A549 (cell line): ENCODE measurements around the gene KCNN4. TPM values are rescaled to one million over a fixed set of nuclear protein-coding genes. Genes with fewer than 3 reads are reported as not detected.
"Not testable (repeated sequence)": the region's sequence is repeated elsewhere in the genome, so short reads cannot be mapped to it uniquely, and the experiment has no call there.

Experiments used
- ATAC-seq, 2 experiments: fragments of 200-7000 bp in 1 of 2; fragments of >200 bp in 1 of 2; cut with Nextera tagmentation in 1 of 2; cut with Tn5 transposase in 1 of 2; 3 replicates each; pipeline versions ENCODE4 v1.8.0 to v1.9.1; 2018 to 2020; ENCODE audit warnings: mild to moderate bottlenecking in 1 of 2, moderate library complexity in 1 of 2
- CTCF ChIA-PET: fragments of 300-600 bp; sonication (Branson Sonifier 250); formaldehyde crosslinking; extraction: SDS; loops from one replicate; lab custom pipeline; 2021; ENCODE audit warnings: antibody characterized with exemption, inconsistent platforms; lab: Yijun Ruan, JAX
- POLR2A ChIA-PET: fragments of 350-600 bp; formaldehyde crosslinking; extraction: SDS; loops from one replicate; lab custom pipeline; 2021; ENCODE audit warnings: antibody characterized with exemption, inconsistent platforms; lab: Yijun Ruan, JAX
- DNase-seq, 2 experiments: peaks; one replicate each; pipeline versions ENCODE4 v3.0.0 to v3.0.0-alpha.2; 2011 to 2016; ENCODE audit warnings: low read depth in 1 of 2, low spot score in 1 of 2
- FAIRE-seq: peaks from 2 replicates; lab custom pipeline; 2011; peaks lifted over from hg19 to GRCh38; lab: Jason Lieb, UNC
- H3K27ac ChIP-seq, 2 experiments: fragments of >200 bp; sonication (Bioruptor Twin); formaldehyde crosslinking; 3 replicates each; pipeline ENCODE4 v1.5.1; 2016 to 2017
- H3K4me1 ChIP-seq: fragments of >200 bp; sonication (Bioruptor Twin); formaldehyde crosslinking; 3 replicates; pipeline ENCODE4 v1.6.1; 2016
- H3K4me2 ChIP-seq: fragments of >200 bp; sonication (Bioruptor Twin); formaldehyde crosslinking; 3 replicates; pipeline ENCODE4 v1.6.1; 2016
- H3K4me3 ChIP-seq: fragments of >200 bp; sonication (Bioruptor Twin); formaldehyde crosslinking; 3 replicates; pipeline ENCODE4 v1.5.1; 2016
- H3K9me3 ChIP-seq: fragments of >200 bp; sonication (Bioruptor Twin); formaldehyde crosslinking; 3 replicates; pipeline ENCODE4 v1.6.1; 2016
- CBX2 ChIP-seq: fragments of 200-600 bp; sonication (generic); IDR thresholded peaks from 2 replicates; pipeline ENCODE4 v1.6.1; 2016; ENCODE audit warnings: low read depth, mild to moderate bottlenecking, borderline replicate concordance
- CBX8 ChIP-seq: fragments of 200-600 bp; sonication (generic); IDR thresholded peaks from 2 replicates; pipeline ENCODE4 v1.6.1; 2016
- CHD2 ChIP-seq: fragments of 150-350 bp; IDR thresholded peaks from 2 replicates; pipeline ENCODE4 v1.6.1; 2014; ENCODE audit warnings: low read length; ENCODE audit not compliant: partially characterized antibody
- EP300 ChIP-seq, 2 experiments: fragments of >200 bp; sonication (Bioruptor Twin); formaldehyde crosslinking; IDR thresholded peaks; 2 replicates in 1 of 2; 3 replicates in 1 of 2; pipeline ENCODE4 v1.6.1; 2016 to 2017
- FOSB ChIP-seq: fragments of 250-450 bp; sonication (Bioruptor Pico); IDR thresholded peaks from 2 replicates; pipeline ENCODE4 v1.5.0; 2020; ENCODE audit warnings: mild to moderate bottlenecking, moderate library complexity
- FOXS1 ChIP-seq: fragments of 250-450 bp; sonication (Bioruptor Pico); IDR thresholded peaks from 2 replicates; pipeline ENCODE4 v1.5.0; 2020; ENCODE audit warnings: mild to moderate bottlenecking, moderate library complexity
- GATA3 ChIP-seq: IDR thresholded peaks from 2 replicates; pipeline ENCODE4 v1.6.1; 2012; ENCODE audit warnings: borderline replicate concordance
- HEYL ChIP-seq: fragments of 250-450 bp; sonication (Bioruptor Pico); IDR thresholded peaks from 2 replicates; pipeline ENCODE4 v1.8.0; 2021; ENCODE audit warnings: mild to moderate bottlenecking, moderate library complexity
- KDM1A ChIP-seq: fragments of 200-600 bp; sonication (generic); IDR thresholded peaks from 2 replicates; pipeline ENCODE4 v1.6.1; 2016; ENCODE audit warnings: low read depth, mild to moderate bottlenecking
- PHF8 ChIP-seq: fragments of 200-600 bp; sonication (generic); IDR thresholded peaks from 2 replicates; pipeline ENCODE4 v1.6.1; 2016; ENCODE audit warnings: low read depth, mild to moderate bottlenecking, antibody characterized with exemption, moderate library complexity, borderline replicate concordance
- RFX5 ChIP-seq: fragments of 450-650 bp; IDR thresholded peaks from 2 replicates; pipeline ENCODE4 v1.7.1; 2014; ENCODE audit warnings: antibody characterized with exemption, mild to moderate bottlenecking, moderate library complexity
- SREBF2 ChIP-seq: fragments of 450-650 bp; IDR thresholded peaks from 2 replicates; pipeline ENCODE4 v1.6.1; 2014; ENCODE audit warnings: mild to moderate bottlenecking, moderate library complexity
- TP53 ChIP-seq: fragments of 250-450 bp; sonication (Bioruptor Pico); IDR thresholded peaks from 2 replicates; pipeline ENCODE4 v1.5.0; 2021; ENCODE audit warnings: mild to moderate bottlenecking, moderate library complexity
- ZSCAN20 ChIP-seq: fragments of 250-450 bp; sonication (Bioruptor Pico); IDR thresholded peaks from 2 replicates; pipeline ENCODE4 v1.8.0; 2022; ENCODE audit warnings: mild to moderate bottlenecking, moderate library complexity
- WGBS: methylation state at CpG from one replicate; pipeline ENCODE4 v1.1.6; 2017; ENCODE audit errors: missing lambda C conversion rate; 5-methylcytosine and 5-hydroxymethylcytosine counted together
- polyA plus RNA-seq, 4 experiments: library from polyadenylated mRNA; depleted of rRNA in 3 of 4; stranded (reverse); fragments of >200 nt; fragmentation: RNase III in 1 of 4; extraction: RNeasy Plus Mini Kit Qiagen cat#74134 plus additional on column Dnase treatment in 1 of 4; gene quantifications; 2 replicates in 3 of 4; 3 replicates in 1 of 4; pipeline ENCODE4 v1.2.3, GENCODE V29; 2011 to 2017
- TF ChIP-seq, protein P1 (sequence below): fragments of 200-600 bp; sonication (generic); IDR thresholded peaks from 2 replicates; pipeline ENCODE4 v1.6.1; 2016; ENCODE audit warnings: antibody characterized with exemption, mild to moderate bottlenecking, moderate library complexity
- TF ChIP-seq, protein P2 (sequence below): fragments of 150-350 bp; IDR thresholded peaks from 2 replicates; pipeline ENCODE4 v1.6.1; 2014; ENCODE audit warnings: low read depth, mild to moderate bottlenecking, low read length
- TF ChIP-seq, protein P3 (sequence below): fragments of >200 bp; sonication (Bioruptor Twin); formaldehyde crosslinking; IDR thresholded peaks from 2 replicates; pipeline ENCODE4 v1.6.1; 2016

KCNN4 gene
- polyA plus RNA-seq, 2 of the 4 experiments (the other 2 are of a cell fraction): 15.7 to 21.0 TPM

DNA sequence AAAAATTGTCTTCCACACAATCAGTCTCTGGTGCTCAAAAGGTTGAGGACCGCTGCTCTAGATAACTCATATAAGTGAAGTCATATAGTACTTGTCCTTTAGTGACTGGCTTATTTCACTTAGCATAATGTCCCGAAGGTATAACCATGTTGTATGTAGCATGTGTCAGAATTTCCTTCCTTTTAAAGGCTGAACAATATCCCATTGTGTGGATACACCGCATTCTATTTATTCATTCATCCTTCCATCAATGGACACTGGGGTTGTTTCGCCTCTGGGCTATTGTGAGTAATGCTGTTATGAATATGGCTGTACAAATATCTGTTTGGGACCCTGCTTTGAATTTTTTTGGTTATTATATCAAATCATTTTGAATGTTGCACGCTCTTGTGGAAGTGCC lies 26.1 kb upstream of the KCNN4 start:
- ChIA-PET CTCF (interaction anchor here (1.1 to 1.7 kb wide), 3 partner anchors 14 to 61 kb away, joined by 3 to 9 read pairs (median 4); no protein-coding TSS in a partner anchor), POLR2A (no interaction called here)
- no peak for ATAC-seq
- Histone ChIP-seq H3K4me2 (no peak overlapping the region), H3K4me3 (no peak overlapping the region), H3K27ac (no peak overlapping the region), H3K9me3 (peaks cover 4% of the 10 kb centered on the region; the same call in 1 of the 3 replicates), H3K4me1 (no peaks in the 10 kb centered on the region)
- TF ChIP-seq SREBF2: no peak
- no peak for TF ChIP-seq PHF8
- TF ChIP-seq, protein P1, sequence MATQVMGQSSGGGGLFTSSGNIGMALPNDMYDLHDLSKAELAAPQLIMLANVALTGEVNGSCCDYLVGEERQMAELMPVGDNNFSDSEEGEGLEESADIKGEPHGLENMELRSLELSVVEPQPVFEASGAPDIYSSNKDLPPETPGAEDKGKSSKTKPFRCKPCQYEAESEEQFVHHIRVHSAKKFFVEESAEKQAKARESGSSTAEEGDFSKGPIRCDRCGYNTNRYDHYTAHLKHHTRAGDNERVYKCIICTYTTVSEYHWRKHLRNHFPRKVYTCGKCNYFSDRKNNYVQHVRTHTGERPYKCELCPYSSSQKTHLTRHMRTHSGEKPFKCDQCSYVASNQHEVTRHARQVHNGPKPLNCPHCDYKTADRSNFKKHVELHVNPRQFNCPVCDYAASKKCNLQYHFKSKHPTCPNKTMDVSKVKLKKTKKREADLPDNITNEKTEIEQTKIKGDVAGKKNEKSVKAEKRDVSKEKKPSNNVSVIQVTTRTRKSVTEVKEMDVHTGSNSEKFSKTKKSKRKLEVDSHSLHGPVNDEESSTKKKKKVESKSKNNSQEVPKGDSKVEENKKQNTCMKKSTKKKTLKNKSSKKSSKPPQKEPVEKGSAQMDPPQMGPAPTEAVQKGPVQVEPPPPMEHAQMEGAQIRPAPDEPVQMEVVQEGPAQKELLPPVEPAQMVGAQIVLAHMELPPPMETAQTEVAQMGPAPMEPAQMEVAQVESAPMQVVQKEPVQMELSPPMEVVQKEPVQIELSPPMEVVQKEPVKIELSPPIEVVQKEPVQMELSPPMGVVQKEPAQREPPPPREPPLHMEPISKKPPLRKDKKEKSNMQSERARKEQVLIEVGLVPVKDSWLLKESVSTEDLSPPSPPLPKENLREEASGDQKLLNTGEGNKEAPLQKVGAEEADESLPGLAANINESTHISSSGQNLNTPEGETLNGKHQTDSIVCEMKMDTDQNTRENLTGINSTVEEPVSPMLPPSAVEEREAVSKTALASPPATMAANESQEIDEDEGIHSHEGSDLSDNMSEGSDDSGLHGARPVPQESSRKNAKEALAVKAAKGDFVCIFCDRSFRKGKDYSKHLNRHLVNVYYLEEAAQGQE: no peak
- TF ChIP-seq EP300 (IDR thresholded peaks at IDR 0.05): no peak
- no peak for TF ChIP-seq FOSB (CRISPR knock-in tag)
- TF ChIP-seq, protein P2, sequence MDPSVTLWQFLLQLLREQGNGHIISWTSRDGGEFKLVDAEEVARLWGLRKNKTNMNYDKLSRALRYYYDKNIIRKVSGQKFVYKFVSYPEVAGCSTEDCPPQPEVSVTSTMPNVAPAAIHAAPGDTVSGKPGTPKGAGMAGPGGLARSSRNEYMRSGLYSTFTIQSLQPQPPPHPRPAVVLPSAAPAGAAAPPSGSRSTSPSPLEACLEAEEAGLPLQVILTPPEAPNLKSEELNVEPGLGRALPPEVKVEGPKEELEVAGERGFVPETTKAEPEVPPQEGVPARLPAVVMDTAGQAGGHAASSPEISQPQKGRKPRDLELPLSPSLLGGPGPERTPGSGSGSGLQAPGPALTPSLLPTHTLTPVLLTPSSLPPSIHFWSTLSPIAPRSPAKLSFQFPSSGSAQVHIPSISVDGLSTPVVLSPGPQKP: no peak
- no peak for TF ChIP-seq ZSCAN20 (CRISPR knock-in tag)
- no peak for TF ChIP-seq RFX5
- TF ChIP-seq FOXS1 (CRISPR knock-in tag): no peak
- no peak for TF ChIP-seq CBX2
- TF ChIP-seq TP53: no peak
- TF ChIP-seq, protein P3, sequence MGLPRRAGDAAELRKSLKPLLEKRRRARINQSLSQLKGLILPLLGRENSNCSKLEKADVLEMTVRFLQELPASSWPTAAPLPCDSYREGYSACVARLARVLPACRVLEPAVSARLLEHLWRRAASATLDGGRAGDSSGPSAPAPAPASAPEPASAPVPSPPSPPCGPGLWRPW: no peak
- TF ChIP-seq CBX8: no peak
- no peak for TF ChIP-seq KDM1A
- no peak for TF ChIP-seq GATA3
- no peak for DNase-seq
- FAIRE-seq: peak; percentile 81
- 38% methylated on average over 5 of the region's 5 CpGs for WGBS

DNA sequence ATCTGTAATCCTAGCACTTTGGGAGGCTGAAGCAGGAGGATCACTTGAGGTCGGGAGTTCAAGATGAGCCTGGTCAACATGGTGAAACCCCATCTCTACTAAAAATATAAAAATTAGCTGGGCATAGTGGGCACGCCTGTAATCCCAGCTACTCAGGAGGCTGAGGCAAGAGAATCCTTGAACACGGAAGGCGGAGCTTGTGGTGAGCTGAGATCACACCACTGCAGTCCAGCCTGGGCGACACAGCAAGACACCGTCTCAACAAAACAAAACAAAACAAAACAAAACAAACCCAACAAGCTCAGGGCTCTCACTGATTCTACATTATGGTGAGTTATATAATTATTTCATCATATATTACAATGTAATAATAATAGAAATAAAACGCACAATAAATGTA lies 25.6 kb upstream of the KCNN4 start:
- H3K4me3 ChIP-seq, DNase-seq, ATAC-seq, FAIRE-seq, H3K4me1 ChIP-seq, POLR2A ChIA-PET, H3K27ac ChIP-seq, H3K4me2 ChIP-seq, H3K9me3 ChIP-seq: not testable (repeated sequence)
- CTCF ChIA-PET: interaction anchor here (1.4 to 1.7 kb wide), 2 partner anchors 15 to 61 kb away, joined by 3 to 9 read pairs; no protein-coding TSS in a partner anchor
- WGBS: 57% methylated on average over 7 of the region's 7 CpGs

DNA sequence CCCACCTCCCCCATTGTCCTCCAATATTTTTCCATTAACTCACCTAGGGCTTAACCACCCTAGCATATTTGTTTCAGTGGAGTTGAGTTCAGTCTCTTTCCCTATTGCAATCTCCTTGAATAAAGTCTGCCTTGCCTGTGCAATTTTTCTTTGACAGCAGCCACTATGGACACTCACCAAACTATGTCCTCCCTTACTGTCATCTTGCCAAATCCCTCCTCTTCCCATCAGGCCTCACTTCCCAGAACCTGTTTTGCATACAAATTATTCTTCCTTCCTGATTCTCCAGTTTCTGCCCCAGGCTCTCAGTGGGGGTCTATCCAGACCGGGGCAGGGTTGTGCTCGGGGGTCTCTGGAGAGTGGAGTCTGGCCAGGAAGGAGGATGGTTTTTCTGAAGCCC lies 23.7 kb upstream of the KCNN4 start:
- POLR2A ChIA-PET: no interaction called here
- H3K4me3 ChIP-seq: no peak overlapping the region

More for the DNA sequence above, 23.7 kb upstream of the KCNN4 start:
- no peak overlapping the region for H3K27ac ChIP-seq
- FAIRE-seq (no peak), ATAC-seq (no peak), DNase-seq (no peak)
- H3K9me3 ChIP-seq: no peaks in the 10 kb centered on the region
- no peak for TF ChIP-seq CHD2
- TF ChIP-seq SREBF2: no peak
- no peak for TF ChIP-seq HEYL (CRISPR knock-in tag)
- WGBS: 0% methylated on average over 2 of the region's 2 CpGs
- H3K4me2 ChIP-seq: no peak overlapping the region
- H3K4me1 ChIP-seq: no peaks in the 10 kb centered on the region
- CTCF ChIA-PET: no interaction called here
